SK-N-DZ (cell line): Measurements from ENCODE around the gene CEP112.

Experiments
- DNase-seq: peaks from one replicate; pipeline ENCODE4 v3.0.0-alpha.2; 2015; ENCODE audit warnings: low spot score

CEP112 gene

GRCh38 chr17:65936013-65936412 lies 255.9 kb downstream of the CEP112 start:
- no peak for DNase-seq

DNA sequence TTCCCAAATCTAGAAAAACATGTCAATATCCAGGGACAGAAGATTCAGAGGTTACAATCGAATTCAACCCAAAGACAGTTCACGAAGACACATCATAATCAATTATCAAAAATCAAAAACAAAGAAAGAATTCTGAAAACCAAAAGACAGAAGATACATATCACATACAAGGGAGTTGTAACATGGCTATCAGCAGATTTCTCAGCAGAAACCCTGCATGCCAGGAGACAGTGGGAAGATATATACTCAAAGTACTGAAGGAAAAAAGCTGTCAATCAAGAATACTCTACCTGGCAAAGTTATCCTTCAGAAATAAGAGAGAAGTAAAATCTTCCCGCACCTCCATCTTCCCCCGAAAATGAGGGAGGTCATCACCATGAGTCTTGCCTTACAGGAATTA lies 258.6 kb downstream of the CEP112 start:
- DNase-seq = no peak

DNA sequence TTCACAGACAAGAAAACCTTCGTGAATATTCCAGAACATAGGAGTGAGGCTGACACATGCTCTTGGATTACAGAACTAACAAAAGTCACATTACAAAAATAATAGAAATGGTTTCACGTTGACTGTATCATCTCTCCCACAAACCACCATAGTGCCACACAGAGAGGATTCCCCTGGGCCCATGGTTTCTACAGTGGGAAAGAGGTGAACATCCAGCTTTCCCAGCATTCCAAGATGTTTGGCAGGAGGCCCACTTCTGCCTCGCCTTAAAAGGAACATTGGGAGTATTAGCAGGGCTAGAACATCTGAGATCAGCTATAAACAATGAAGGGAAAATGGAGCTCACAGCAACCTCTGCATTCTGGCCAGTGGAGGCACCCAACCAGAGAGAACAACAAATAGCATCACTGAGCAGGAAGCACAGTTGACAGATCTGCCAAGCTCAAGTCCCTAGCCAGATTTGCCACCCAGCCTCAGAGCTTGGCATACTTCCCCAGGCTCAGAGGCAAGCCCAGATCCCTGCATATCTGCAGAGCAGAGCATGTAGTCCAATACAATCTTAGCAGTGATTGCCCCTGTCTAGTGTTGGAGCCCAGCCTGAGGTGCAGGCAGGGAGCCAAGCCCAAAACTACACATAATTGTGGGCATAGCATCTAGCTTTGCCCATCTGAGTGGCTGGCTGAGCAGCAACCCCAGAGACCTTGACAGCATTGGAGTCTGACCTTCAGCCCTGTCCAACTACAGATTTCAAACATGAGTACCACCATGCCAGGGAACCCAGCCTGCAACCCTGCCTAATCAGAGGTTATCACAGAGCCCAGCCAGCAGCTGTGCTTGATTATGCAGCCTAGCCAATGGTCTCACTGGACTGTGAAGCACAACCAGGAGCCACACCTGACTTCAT lies 260.4 kb downstream of the CEP112 start:
- no peak for DNase-seq

- DNase-seq = no peak
Measured at GRCh38 chr17:65930140-65930730, 261.7 kb downstream of the CEP112 start.

DNA sequence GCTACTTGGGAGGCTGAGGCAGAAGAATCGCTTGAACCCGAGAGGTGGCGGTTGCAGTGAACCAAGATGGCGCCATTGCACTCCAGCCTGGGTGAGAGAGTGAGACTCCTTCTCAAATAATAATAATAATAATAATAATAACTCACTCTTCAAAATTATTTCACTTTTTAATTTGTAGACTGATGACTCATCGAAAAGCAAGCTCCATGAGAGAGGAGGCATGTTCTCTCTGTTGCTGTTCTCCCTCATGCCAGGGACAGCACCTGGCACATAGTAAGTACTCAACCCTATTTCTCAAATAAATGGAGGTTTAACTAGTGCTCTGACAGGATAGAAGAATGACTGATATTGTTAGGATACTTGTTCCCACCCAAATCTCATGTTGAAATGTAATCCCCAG lies 265.3 kb downstream of the CEP112 start:
- no peak for DNase-seq

GRCh38 chr17:65925606-65926307 lies 266.2 kb downstream of the CEP112 start:
- no peak for DNase-seq

- DNase-seq = no peak
Measured at GRCh38 chr17:65920996-65921395, 270.9 kb downstream of the CEP112 start.

DNA sequence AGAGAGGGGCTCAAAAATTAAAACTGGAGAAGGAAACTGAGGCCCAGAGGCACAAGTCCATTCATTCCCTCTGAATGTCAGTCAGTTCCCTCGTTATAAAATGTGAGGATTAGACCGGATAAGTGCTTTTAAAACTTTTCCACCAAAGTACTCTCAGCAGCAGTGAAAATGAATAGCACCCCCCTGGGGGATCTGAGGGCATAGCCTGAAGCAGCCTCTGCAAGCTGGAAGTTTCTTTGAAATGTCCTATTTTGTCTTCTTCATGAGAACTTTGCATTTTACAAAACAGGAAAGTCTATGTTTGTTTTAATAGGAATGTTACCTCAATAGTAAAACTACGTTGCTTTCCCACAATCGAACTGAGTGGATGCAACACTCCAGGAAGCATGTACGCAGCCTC lies 273.0 kb downstream of the CEP112 start:
- DNase-seq = no peak

GRCh38 chr17:65918500-65918899 lies 273.4 kb downstream of the CEP112 start:
- no peak for DNase-seq

- DNase-seq = no peak
Measured at GRCh38 chr17:65917560-65917959, 274.4 kb downstream of the CEP112 start.

- no peak for DNase-seq
Measured at GRCh38 chr17:65916425-65916824, 275.5 kb downstream of the CEP112 start.

DNA sequence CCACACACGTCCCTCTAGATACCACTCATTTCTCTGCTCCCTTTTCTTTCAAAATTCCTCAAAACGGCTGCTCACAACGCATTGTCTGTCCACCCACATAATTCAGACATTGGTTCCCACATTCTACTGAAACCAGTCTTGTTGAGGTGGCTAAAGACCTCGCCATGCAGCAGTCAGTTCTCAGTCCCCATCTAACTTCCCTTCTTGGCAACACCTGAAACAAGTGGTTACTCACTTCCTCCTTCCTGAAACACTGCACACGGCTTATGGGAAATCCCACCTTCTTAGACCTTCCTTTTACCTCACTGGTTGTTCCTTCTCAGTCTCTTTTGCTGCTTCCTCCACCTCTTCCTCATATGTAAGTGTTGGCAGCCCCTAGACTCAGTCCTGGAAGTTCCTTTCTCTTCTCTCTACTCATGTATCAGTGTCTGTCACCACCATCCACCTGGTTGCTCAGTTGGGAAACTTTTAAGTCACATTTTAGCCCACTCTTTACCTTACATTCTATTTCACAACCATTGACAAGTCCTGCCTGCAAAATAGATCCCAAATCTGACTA lies 277.1 kb downstream of the CEP112 start:
- DNase-seq = no peak

DNA sequence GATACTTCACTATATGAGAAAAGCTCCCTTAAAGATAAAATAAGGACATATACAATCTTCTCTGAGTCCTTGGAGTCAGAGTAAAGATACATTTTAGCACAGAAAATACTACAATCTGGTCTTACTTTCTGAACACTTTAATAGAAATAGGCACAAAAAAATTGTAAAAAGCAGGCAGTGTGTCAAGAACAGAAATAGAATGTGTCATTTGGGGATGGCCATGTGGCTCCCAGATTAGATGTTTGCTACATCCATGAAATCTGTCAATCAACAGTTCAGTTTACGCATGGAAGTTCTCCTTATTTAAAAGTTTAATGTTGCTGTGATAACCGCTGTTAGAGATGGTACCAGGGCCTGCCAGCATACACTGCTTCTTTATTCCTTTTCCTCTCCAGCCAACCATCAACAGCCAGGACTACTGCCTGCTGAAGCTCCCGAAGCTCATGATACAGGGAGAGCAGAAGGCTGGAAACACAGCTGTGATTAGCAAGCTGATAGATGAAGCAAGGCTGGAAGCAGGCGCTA lies 278.5 kb downstream of the CEP112 start:
- no peak for DNase-seq

- DNase-seq = no peak
Measured at GRCh38 chr17:65910836-65911235, 281.1 kb downstream of the CEP112 start.

GRCh38 chr17:65902831-65903522 lies 289.0 kb downstream of the CEP112 start:
- no peak for DNase-seq

DNA sequence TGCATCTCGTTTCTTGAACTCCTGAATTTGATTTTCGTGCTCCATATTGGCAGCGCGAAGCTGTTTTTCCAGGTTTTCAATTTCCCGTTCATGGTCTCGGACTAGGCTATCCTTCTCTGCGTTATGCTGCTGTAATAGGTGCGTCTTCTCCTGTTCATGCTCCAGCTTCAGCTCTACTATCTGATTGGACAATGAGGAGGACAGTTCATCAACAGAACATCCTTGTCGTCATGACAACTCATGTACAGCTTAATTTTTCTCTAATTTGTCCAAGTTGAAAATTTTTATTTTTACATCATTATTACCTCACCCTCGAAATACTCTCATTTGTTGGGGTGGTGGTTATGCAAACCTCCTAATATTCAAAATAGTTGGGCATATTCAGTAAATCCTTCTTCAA lies 289.8 kb downstream of the CEP112 start:
- DNase-seq = no peak

DNA sequence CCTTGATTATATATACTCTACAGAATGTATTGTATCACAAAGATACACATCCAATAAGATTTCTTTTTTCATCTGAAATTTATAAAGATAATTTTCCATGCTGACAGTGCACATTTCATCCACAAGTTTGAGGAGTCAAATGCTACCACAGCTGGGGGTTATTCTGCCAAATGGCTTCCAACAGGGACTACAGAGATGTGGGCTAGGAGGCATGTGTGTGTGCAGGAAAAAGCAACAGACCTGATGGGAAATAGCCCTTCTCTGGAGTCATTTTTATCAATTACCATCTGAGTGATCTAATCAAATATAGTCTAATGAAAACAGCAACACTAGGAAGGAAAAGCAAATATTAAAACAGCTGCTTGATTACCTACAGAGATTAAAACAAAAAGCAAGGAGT lies 290.5 kb downstream of the CEP112 start:
- DNase-seq = peak; percentile 22

- DNase-seq = no peak
Measured at GRCh38 chr17:65900216-65900615, 291.7 kb downstream of the CEP112 start.

- no peak for DNase-seq
Measured at GRCh38 chr17:65898651-65899050, 293.3 kb downstream of the CEP112 start.

GRCh38 chr17:65896889-65897288 lies 295.0 kb downstream of the CEP112 start:
- DNase-seq = no peak

- no peak for DNase-seq
Measured at GRCh38 chr17:65895969-65896368, 296.0 kb downstream of the CEP112 start.
